ENCODE measurements around the gene NUAK1. TPM values are rescaled to one million over a fixed set of nuclear protein-coding genes. Genes with fewer than 3 reads are reported as not detected.

Gene NUAK1
- total RNA-seq, 1 experiment from 2014 or later = 2.6 TPM

- ChIA-PET POLR2A (interaction anchor here (0.6 kb wide), 1 partner anchor 35 kb away, joined by 3 read pairs; no protein-coding TSS in a partner anchor), CTCF (no interaction called here)
- H3K4me3 Mint-ChIP-seq (ENCODE audit: unreplicated experiment) = no peak overlapping the region
- no peak overlapping the region for H3K27ac Mint-ChIP-seq (ENCODE audit: low read depth, unreplicated experiment)
- H3K9me3 Mint-ChIP-seq (ENCODE audit: unreplicated experiment) = no peaks in the 10 kb centered on the region
- no TSS peak for BruUV-seq (replicated peaks)
- peaks cover 28% of the 10 kb centered on the region for H3K4me1 Mint-ChIP-seq (ENCODE audit: insufficient read depth, unreplicated experiment)
- no peaks in the 10 kb centered on the region for H3K27me3 Mint-ChIP-seq (ENCODE audit: insufficient read depth, unreplicated experiment)
- DNase-seq (ENCODE audit: unreplicated experiment) = no peak
- H3K36me3 Mint-ChIP-seq (ENCODE audit: insufficient read depth, unreplicated experiment) = no peaks in the 10 kb centered on the region
- intact Hi-C loops (cut with micrococcal nuclease) = no loop called here
- TF ChIP-seq CTCF (IDR thresholded peaks at IDR 0.05; ENCODE audit: unreplicated experiment) = no peak
Observed at GRCh38 chr12:106141452-106141851, 2.7 kb upstream of the NUAK1 start.

GRCh38 chr12:106141003-106141402, 2.2 kb upstream of the NUAK1 start:
- DNase-seq (ENCODE audit: unreplicated experiment) = no peak
- H3K4me3 Mint-ChIP-seq (ENCODE audit: unreplicated experiment) = no peak overlapping the region

GRCh38 chr12:106140223-106140986, 1.7 kb upstream of the NUAK1 start:
- Mint-ChIP-seq H3K27me3 (ENCODE audit: insufficient read depth, unreplicated experiment) (no peaks in the 10 kb centered on the region), H3K9me3 (ENCODE audit: unreplicated experiment) (no peaks in the 10 kb centered on the region), H3K36me3 (ENCODE audit: insufficient read depth, unreplicated experiment) (no peaks in the 10 kb centered on the region), H3K4me1 (ENCODE audit: insufficient read depth, unreplicated experiment) (peaks cover 39% of the 10 kb centered on the region), H3K4me3 (ENCODE audit: unreplicated experiment) (peak overlapping the region; percentile 60), H3K27ac (ENCODE audit: low read depth, unreplicated experiment) (no peak overlapping the region)
- no peak for TF ChIP-seq CTCF (IDR thresholded peaks at IDR 0.05; ENCODE audit: unreplicated experiment)
- DNase-seq (ENCODE audit: unreplicated experiment) = no peak
- BruUV-seq (replicated peaks) = no TSS peak
- ChIA-PET CTCF (interaction anchor here (1.1 to 1.6 kb wide), 2 partner anchors 65 to 66 kb away, joined by 3 read pairs; no protein-coding TSS in a partner anchor), POLR2A (interaction anchor here (0.6 to 0.9 kb wide), 2 partner anchors 34 to 550 kb away, joined by 3 read pairs; no protein-coding TSS in a partner anchor)
- intact Hi-C loops (cut with micrococcal nuclease) = no loop called here

More at GRCh38 chr12:106141003-106141402, 2.2 kb upstream of the NUAK1 start:
- Mint-ChIP-seq H3K27ac (ENCODE audit: low read depth, unreplicated experiment) (no peak overlapping the region), H3K9me3 (ENCODE audit: unreplicated experiment) (no peaks in the 10 kb centered on the region), H3K27me3 (ENCODE audit: insufficient read depth, unreplicated experiment) (no peaks in the 10 kb centered on the region), H3K36me3 (ENCODE audit: insufficient read depth, unreplicated experiment) (no peaks in the 10 kb centered on the region), H3K4me1 (ENCODE audit: insufficient read depth, unreplicated experiment) (peaks cover 33% of the 10 kb centered on the region)
- CTCF ChIA-PET = no interaction called here
- POLR2A ChIA-PET = interaction anchor here (0.6 kb wide), 1 partner anchor 35 kb away, joined by 3 read pairs; no protein-coding TSS in a partner anchor
- intact Hi-C loops (cut with micrococcal nuclease) = no loop called here
- BruUV-seq (replicated peaks) = no TSS peak
- TF ChIP-seq CTCF (IDR thresholded peaks at IDR 0.05; ENCODE audit: unreplicated experiment) = no peak

- no peak overlapping the region for H3K27ac Mint-ChIP-seq (ENCODE audit: low read depth, unreplicated experiment)
- H3K36me3 Mint-ChIP-seq (ENCODE audit: insufficient read depth, unreplicated experiment) = no peaks in the 10 kb centered on the region
- POLR2A ChIA-PET = interaction anchor here (0.9 to 1.5 kb wide), 8 partner anchors 9 to 731 kb away, joined by 3 to 9 read pairs (median 4); no protein-coding TSS in a partner anchor
- DNase-seq (ENCODE audit: unreplicated experiment) = peak; percentile 59
- H3K9me3 Mint-ChIP-seq (ENCODE audit: unreplicated experiment) = no peaks in the 10 kb centered on the region
- intact Hi-C loops (cut with micrococcal nuclease) = loop anchor here (5.0 kb wide), 1 partner anchor 83 kb away; no protein-coding TSS in a partner anchor
- H3K4me1 Mint-ChIP-seq (ENCODE audit: insufficient read depth, unreplicated experiment) = peaks cover 46% of the 10 kb centered on the region
- BruUV-seq (replicated peaks) = no TSS peak
- peak overlapping the region; percentile 69 for H3K4me3 Mint-ChIP-seq (ENCODE audit: unreplicated experiment)
- TF ChIP-seq CTCF (IDR thresholded peaks at IDR 0.05; ENCODE audit: unreplicated experiment) = no peak
- no peaks in the 10 kb centered on the region for H3K27me3 Mint-ChIP-seq (ENCODE audit: insufficient read depth, unreplicated experiment)
- CTCF ChIA-PET = interaction anchor here (0.6 to 1.6 kb wide), 7 partner anchors 11 to 720 kb away, joined by 3 to 4 read pairs (median 3); no protein-coding TSS in a partner anchor
Observed at GRCh38 chr12:106139422-106140171, 843 bp upstream of the NUAK1 start.
